IMR-90 (cell line): ENCODE measurements around the gene UCP3. TPM values are rescaled to one million over a fixed set of nuclear protein-coding genes. Genes with fewer than 3 reads are reported as not detected.

Experiments used
- ATAC-seq: fragments of 200-7000 bp; cut with Tn5 transposase; 2 replicates; pipeline ENCODE4 v1.9.1; 2020; ENCODE audit warnings: low read depth, mild to moderate bottlenecking, moderate library complexity
- BruUV-seq: library from RNA; stranded (reverse); fragments of 400-500 nt; replicated peaks from 2 replicates; lab custom pipeline; 2021; lab: Mats Ljungman, UMichigan
- CTCF ChIA-PET: fragments of 300-600 bp; formaldehyde crosslinking; extraction: SDS; loops from one replicate; lab custom pipeline; 2021; ENCODE audit warnings: antibody characterized with exemption; lab: Yijun Ruan, JAX
- POLR2A ChIA-PET: fragments of 300-600 bp; sonication (Branson Sonifier 250); formaldehyde crosslinking; loops from one replicate; lab custom pipeline; 2022; ENCODE audit warnings: antibody characterized with exemption; ENCODE audit not compliant: unreplicated experiment; lab: Charles Lee
- DNase-seq: peaks from one replicate; pipeline ENCODE4 v3.0.0; 2013
- H2AFZ ChIP-seq: replicated peaks from 2 replicates; pipeline ENCODE3; 2013; ENCODE audit warnings: low read length, mild to moderate bottlenecking; ENCODE audit not compliant: poor library complexity
- H2AK5ac ChIP-seq: 2 replicates; pipeline ENCODE4 v1.6.1; 2013; ENCODE audit warnings: low read depth, low read length, inconsistent platforms
- H2AK9ac ChIP-seq: replicated peaks from 2 replicates; pipeline ENCODE3; 2013; ENCODE audit warnings: mild to moderate bottlenecking, low read depth, low read length, moderate library complexity; ENCODE audit not compliant: poor library complexity
- H2BK120ac ChIP-seq: 2 replicates; pipeline ENCODE4 v1.6.1; 2013; ENCODE audit warnings: low read depth, low read length, inconsistent platforms
- H2BK15ac ChIP-seq: 3 replicates; pipeline ENCODE4 v1.6.1; 2013; ENCODE audit warnings: low read depth, low read length, inconsistent platforms
- H2BK20ac ChIP-seq: 2 replicates; pipeline ENCODE4 v1.6.1; 2013; ENCODE audit warnings: low read depth, mild to moderate bottlenecking, inconsistent platforms, low read length, moderate library complexity
- H2BK5ac ChIP-seq: 2 replicates; pipeline ENCODE4 v1.6.1; 2013; ENCODE audit warnings: mild to moderate bottlenecking, low read depth, low read length, inconsistent platforms; ENCODE audit not compliant: poor library complexity, severe bottlenecking
- H3K14ac ChIP-seq: replicated peaks from 2 replicates; pipeline ENCODE4 v1.6.1; 2013; ENCODE audit warnings: low read depth, low read length, inconsistent platforms
- H3K18ac ChIP-seq: 2 replicates; pipeline ENCODE4 v1.6.1; 2013; ENCODE audit warnings: low read depth, low read length, control low read depth
- H3K23ac ChIP-seq: 2 replicates; pipeline ENCODE4 v1.6.1; 2013; ENCODE audit warnings: low read depth, low read length, inconsistent platforms
- H3K27ac ChIP-seq: 2 replicates; pipeline ENCODE4 v1.5.1; 2013; ENCODE audit warnings: mild to moderate bottlenecking, control low read depth, low read length; ENCODE audit not compliant: insufficient read depth
- H3K27me3 ChIP-seq: 2 replicates; pipeline ENCODE4 v1.6.1; 2013; ENCODE audit warnings: low read length; ENCODE audit not compliant: control insufficient read depth, insufficient read depth
- H3K36me3 ChIP-seq: 2 replicates; pipeline ENCODE4 v1.6.1; 2013; ENCODE audit warnings: low read length, mixed read lengths; ENCODE audit not compliant: control insufficient read depth, insufficient read depth
- H3K4ac ChIP-seq: 2 replicates; pipeline ENCODE4 v1.6.1; 2013; ENCODE audit warnings: low read depth, low read length, inconsistent platforms
- H3K4me1 ChIP-seq: 2 replicates; pipeline ENCODE4 v1.6.1; 2013; ENCODE audit warnings: low read length, mixed read lengths; ENCODE audit not compliant: control insufficient read depth, insufficient read depth
- H3K4me2 ChIP-seq: 2 replicates; pipeline ENCODE4 v1.6.1; 2013; ENCODE audit warnings: low read depth, mild to moderate bottlenecking, control low read depth, low read length, moderate library complexity
- H3K4me3 ChIP-seq: 2 replicates; pipeline ENCODE4 v1.5.1; 2013; ENCODE audit warnings: low read depth, mild to moderate bottlenecking, control low read depth, low read length, moderate library complexity; ENCODE audit not compliant: insufficient read depth
- H3K56ac ChIP-seq: 2 replicates; pipeline ENCODE4 v1.6.1; 2013; ENCODE audit warnings: low read length, inconsistent platforms; ENCODE audit not compliant: insufficient read depth; ENCODE audit errors: extremely low read depth
- H3K79me1 ChIP-seq, 2 experiments: 2 replicates each; pipeline ENCODE4 v1.6.1; 2013; ENCODE audit warnings: low read length in 2 of 2, inconsistent platforms in 1 of 2, low read depth in 1 of 2
- H3K9ac ChIP-seq: 2 replicates; pipeline ENCODE4 v1.6.1; 2013; ENCODE audit warnings: low read depth, low read length, control low read depth
- H3K9me1 ChIP-seq: 2 replicates; pipeline ENCODE4 v1.6.1; 2013; ENCODE audit warnings: low read length, inconsistent platforms; ENCODE audit not compliant: insufficient read depth
- H3K9me3 ChIP-seq: 2 replicates; pipeline ENCODE4 v1.6.1; 2013; ENCODE audit warnings: low read length; ENCODE audit not compliant: control insufficient read depth, insufficient read depth
- H4K20me1 ChIP-seq: 2 replicates; pipeline ENCODE4 v1.6.1; 2013; ENCODE audit warnings: low read length, inconsistent platforms; ENCODE audit not compliant: insufficient read depth
- H4K5ac ChIP-seq: 2 replicates; pipeline ENCODE4 v1.6.1; 2013; ENCODE audit warnings: mild to moderate bottlenecking, low read depth, low read length, control low read depth
- H4K8ac ChIP-seq, 2 experiments: 2 replicates each; pipeline ENCODE4 v1.6.1; 2013; ENCODE audit warnings: low read depth in 2 of 2, low read length in 2 of 2, control low read depth in 1 of 2, inconsistent platforms in 1 of 2
- H4K91ac ChIP-seq: 2 replicates; pipeline ENCODE4 v1.6.1; 2013; ENCODE audit warnings: low read depth, low read length, inconsistent platforms; ENCODE audit not compliant: insufficient read depth
- CEBPB ChIP-seq: IDR thresholded peaks from 2 replicates; pipeline ENCODE4 v1.6.1; 2012; ENCODE audit warnings: low read depth, low read length, improper control_type of control experiment
- CHD1 ChIP-seq: IDR thresholded peaks from 2 replicates; pipeline ENCODE4 v1.6.1; 2012; ENCODE audit warnings: low read depth, low read length, improper control_type of control experiment
- FOS ChIP-seq: fragments of 150-350 bp; IDR thresholded peaks from 2 replicates; pipeline ENCODE4 v1.6.1; 2016; ENCODE audit warnings: low read depth, low read length
- USF2 ChIP-seq: fragments of 150-350 bp; IDR thresholded peaks from 2 replicates; pipeline ENCODE4 v1.6.1; 2017; ENCODE audit warnings: mild to moderate bottlenecking, antibody characterized with exemption, low read length, low read depth
- WGBS, 2 experiments: methylation state at CpG; one replicate each; pipeline versions ENCODE4 v1.1.5 to v1.1.7; 2013; ENCODE audit warnings: missing lambda C conversion rate in 2 of 2; ENCODE audit not compliant: insufficient read length in 1 of 2; ENCODE audit errors: extremely low coverage in 2 of 2; 5-methylcytosine and 5-hydroxymethylcytosine counted together
- dilution Hi-C: fragments of 300-500 bp; cut with HindIII; formaldehyde crosslinking; loops from one replicate; pipeline ENCODE4 v1.14.3; 2018; ENCODE audit warnings: low sequenced_read_pairs; ENCODE audit not compliant: unreplicated experiment
- in situ Hi-C: fragments of 300-500 bp; cut with MboI; formaldehyde crosslinking; loops from 3 replicates; pipeline ENCODE4 v1.14.3; 2019; ENCODE audit warnings: low sequenced_read_pairs, inconsistent platforms, mixed read lengths
- intact Hi-C: fragments of 100-400 bp; cut with micrococcal nuclease; formaldehyde crosslinking; loops from 2 replicates; pipeline ENCODE4 v1.10.0; 2022
- polyA plus RNA-seq, 3 experiments: library from polyadenylated mRNA; depleted of rRNA; stranded (reverse); fragments of >200 nt; gene quantifications; 2 replicates each; pipeline ENCODE4 v1.2.3, GENCODE V29; 2012; ENCODE audit warnings: low replicate concordance in 1 of 3
- total RNA-seq: library from RNA; depleted of rRNA; stranded (reverse); fragments of >200 nt; gene quantifications from 2 replicates; pipeline ENCODE4 v1.2.3, GENCODE V29; 2012

UCP3 gene
- total and polyA plus RNA-seq, 2 of the 4 experiments (the other 2 are of a cell fraction): under 0.01 to 0.80 TPM

- dilution Hi-C loops: no loop called here
- CTCF ChIA-PET: interaction anchor here (0.9 kb wide), 1 partner anchor 38 kb away, joined by 4 read pairs; no protein-coding TSS in a partner anchor
- H4K20me1 ChIP-seq: no peaks in the 10 kb centered on the region
- H3K4ac ChIP-seq: no peak overlapping the region
- no peak overlapping the region; the same call in 1 of the 2 replicates for H3K18ac ChIP-seq
- H3K4me1 ChIP-seq: peaks cover 9% of the 10 kb centered on the region
- no peak overlapping the region for H3K27ac ChIP-seq
- no peak overlapping the region for H2AK5ac ChIP-seq
- H2BK120ac ChIP-seq: 0 out of 2 replicates have a peak overlapping the region, but pooled peaks have one; percentile 0
- no peak overlapping the region for H3K4me2 ChIP-seq
- H2AFZ ChIP-seq: no peak overlapping the region
- no peak overlapping the region for H2BK20ac ChIP-seq
- peaks cover 0 to 10% of the 10 kb centered on the region in 2 experiments; a peak in 2 of 4 replicates for H3K79me1 ChIP-seq
- intact Hi-C loops: no loop called here
- peak overlapping the region; percentile 50 for H2BK5ac ChIP-seq
- no peaks in the 10 kb centered on the region for H3K9me3 ChIP-seq
- BruUV-seq: no TSS peak
- no peak for TF ChIP-seq USF2
- TF ChIP-seq FOS: no peak
- TF ChIP-seq CEBPB: peak; percentile 62
- TF ChIP-seq CHD1: no peak
- H3K9ac ChIP-seq: no peak overlapping the region
- no peak overlapping the region for H4K91ac ChIP-seq
- POLR2A ChIA-PET: no interaction called here
- no peak overlapping the region; the same call in 1 of the 2 replicates for H4K5ac ChIP-seq
- no peak overlapping the region for H3K56ac ChIP-seq
- H3K14ac ChIP-seq: 0 out of 2 replicates have a peak overlapping the region, but pooled peaks have one; percentile 20
- H4K8ac ChIP-seq: no peak overlapping the region
- H3K9me1 ChIP-seq: peaks cover 13% of the 10 kb centered on the region
- H3K23ac ChIP-seq: no peak overlapping the region
- H3K4me3 ChIP-seq: no peak overlapping the region
- no peak overlapping the region for H2AK9ac ChIP-seq
- no peak overlapping the region for H2BK15ac ChIP-seq
- no CpG with 5 or more reads among the region's 3 CpGs for WGBS, 2 experiments
- H3K36me3 ChIP-seq: peaks cover 5% of the 10 kb centered on the region
- in situ Hi-C loops: no loop called here
- ATAC-seq (peak; percentile 70), DNase-seq (peak; percentile 66)
- no peaks in the 10 kb centered on the region for H3K27me3 ChIP-seq
Observed at GRCh38 chr11:74050465-74050864, 41.6 kb upstream of the UCP3 start.
